SKM-1 (cell line): ENCODE measurements around the gene GABARAPL2.

Experiments
- DNase-seq: peaks from one replicate; lab custom pipeline; 2025; ENCODE audit not compliant: unreplicated experiment; lab: John Stamatoyannopoulos, UW

GABARAPL2 gene

GRCh38 chr16:75552951-75553350, 13.2 kb upstream of the GABARAPL2 start:
- no peak for DNase-seq

DNA sequence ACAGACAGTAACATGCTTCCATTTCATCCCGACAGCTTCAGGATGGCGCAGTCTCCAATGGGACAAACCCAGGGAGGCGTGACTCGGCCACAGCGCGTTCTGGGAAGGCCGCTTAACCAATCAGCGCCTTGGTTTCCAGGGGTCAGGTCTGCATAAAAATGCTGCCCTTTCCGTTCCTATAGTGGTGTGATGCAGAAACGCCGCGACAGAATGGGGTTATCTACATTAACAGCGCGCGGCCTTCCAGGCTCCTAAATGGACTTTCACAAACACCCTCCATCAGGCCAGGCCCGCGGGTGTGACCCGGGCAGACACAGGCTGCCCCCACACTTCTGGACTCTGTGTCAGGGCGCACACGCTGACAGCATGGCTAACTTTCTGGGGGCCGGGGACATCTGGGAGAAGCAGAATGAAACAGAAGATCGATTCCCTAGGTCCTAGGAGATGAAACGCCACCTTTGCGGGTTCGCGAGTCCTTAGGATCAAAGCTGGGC, 10.9 kb upstream of the GABARAPL2 start:
- DNase-seq = peak; percentile 27

DNA sequence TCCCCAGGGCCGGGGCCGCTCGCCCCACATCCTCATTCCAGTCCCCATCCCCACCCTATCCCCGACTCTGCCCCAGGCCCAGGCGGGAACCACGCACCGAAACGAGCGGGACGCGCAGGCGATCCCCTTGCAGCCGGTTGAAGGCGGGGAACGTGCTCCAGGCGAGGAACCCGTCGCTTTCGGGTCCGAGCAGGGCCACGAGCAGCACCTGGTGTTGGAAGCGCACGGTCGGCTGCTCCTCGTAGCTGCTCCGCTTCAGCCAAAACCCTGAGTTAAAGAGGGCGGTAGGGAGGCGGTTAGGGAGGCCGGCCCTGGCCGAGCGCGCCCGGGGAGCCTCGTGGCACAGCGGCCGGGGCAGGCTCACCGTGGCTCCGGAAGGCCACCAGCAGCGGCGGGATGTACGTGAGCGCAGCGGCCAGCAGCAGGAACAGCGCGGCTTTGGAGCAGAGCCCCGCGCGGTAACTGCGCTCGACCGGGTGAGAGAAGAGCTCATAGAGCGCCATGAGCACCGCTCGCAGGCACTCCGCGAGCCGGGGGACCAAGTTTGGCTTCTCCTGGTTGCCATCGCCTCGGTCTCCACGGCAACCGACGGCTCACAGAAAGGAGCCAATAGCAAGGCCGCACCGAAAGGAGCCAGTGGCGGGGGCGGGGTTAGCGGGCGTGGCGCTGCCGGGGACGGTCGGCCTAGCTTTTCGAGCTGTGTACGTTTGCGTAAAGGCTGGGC, 10.3 kb upstream of the GABARAPL2 start, which contains the start of gene TMEM231:
Gene TMEM231 (minus strand): TSS at position 546 of the 724 bp plus-strand sequence. CDS start 43 bp downstream, at position 503.
- DNase-seq = peak; percentile 65

- DNase-seq = no peak
These were observed 9.7 kb upstream of the GABARAPL2 start for GRCh38 chr16:75556431-75556950.

DNA sequence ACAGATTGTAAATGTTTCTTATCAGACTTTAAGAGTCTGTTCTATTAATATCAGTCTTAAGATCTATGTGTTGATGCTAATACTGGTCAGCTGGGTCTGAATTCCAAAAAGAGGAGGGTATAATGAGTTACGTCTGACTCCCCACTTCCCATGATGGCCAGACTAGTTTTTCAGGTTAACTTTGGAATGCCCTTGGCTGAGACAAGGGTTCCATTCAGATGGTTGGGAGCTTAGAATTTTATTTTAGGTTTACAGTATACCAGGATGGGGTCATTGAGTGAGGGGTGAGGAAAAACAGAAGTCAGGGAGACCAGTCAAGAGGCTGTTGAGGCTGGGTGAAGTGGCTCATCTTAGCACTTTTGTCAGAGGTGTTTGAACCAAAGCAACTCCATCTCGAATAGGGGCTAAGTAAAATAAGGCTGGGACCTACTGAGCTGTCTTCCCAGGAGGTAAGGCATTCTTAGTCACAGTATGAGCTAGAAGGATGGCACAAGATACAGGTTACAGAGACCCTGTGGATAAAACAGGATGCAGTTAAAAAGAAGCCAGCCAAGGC, 7.3 kb upstream of the GABARAPL2 start:
- DNase-seq = no peak

DNA sequence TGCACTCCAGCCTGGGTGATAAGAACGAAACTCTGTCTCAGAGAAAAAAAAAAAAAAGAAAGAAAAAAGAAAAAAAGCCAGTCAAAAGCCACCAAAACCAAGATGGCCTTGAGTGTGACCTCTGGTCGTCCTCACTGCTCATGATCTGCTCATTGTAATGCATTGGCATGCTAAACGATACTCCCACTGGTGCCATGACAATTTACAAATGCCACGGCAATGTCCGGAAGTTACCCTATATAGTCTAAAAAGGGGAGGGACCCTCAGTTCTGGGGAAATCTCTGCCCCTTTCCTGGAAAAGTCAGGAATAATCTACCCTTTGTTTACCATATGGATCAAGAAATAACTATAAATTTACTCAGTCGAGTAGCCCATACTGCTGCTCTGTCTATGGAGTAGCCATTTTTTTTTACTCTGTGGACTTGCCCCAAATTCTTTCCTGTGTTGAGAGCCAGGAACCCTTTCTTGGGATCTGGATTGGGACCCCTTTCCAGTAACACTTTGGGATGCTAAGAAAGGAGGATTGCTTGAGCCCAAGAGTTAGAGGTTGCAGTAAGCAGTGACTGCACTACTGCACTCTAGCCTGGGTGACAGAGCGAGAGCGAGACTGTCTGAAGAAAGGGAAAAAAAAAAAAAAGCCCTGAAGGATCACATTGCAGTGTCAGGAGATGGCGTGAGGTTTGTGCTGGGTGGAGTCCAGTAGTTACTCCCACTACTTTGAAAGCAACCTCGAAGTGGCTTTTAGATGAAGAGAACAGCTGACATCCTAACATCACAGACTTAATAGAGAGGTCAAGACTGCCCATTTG, 6.4 kb upstream of the GABARAPL2 start:
- no peak for DNase-seq

DNA sequence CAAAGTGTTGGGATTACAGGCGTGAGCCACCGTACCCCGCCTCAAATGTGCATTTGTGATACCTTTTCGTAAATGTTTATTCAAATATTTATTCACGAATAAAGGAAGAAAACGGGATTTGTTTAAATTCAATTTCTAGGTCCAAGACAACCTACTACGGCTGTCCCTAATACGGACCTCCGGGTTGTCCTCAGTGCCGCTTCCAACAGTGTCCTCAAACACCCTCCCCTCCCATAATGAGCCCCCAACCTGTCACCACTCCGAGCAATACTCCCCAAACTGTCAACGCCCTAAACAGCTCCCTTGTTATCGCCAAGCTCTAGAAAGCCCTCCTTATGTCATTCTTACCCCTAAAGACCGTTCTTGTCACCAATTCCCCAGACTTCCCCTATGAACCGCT, 539 bp upstream of the GABARAPL2 start:
- DNase-seq = no peak

GRCh38 chr16:75566758-75567255, 628 bp downstream of the GABARAPL2 start:
- DNase-seq = no peak

DNA sequence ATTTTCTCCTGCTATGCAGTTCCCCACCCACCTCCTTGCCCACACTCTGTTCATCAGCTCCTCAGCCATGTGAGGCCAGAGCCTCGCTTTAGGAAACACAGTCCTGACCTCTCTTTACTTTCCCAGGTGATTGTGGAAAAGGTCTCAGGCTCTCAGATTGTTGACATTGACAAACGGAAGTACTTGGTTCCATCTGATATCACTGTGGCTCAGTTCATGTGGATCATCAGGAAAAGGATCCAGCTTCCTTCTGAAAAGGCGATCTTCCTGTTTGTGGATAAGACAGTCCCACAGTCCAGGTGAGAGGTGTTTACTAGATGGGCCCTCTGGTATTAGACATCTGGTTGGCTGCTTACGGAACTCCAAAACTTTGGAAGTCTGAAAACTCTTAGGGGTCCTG, 1.7 kb downstream of the GABARAPL2 start:
- no peak for DNase-seq

DNA sequence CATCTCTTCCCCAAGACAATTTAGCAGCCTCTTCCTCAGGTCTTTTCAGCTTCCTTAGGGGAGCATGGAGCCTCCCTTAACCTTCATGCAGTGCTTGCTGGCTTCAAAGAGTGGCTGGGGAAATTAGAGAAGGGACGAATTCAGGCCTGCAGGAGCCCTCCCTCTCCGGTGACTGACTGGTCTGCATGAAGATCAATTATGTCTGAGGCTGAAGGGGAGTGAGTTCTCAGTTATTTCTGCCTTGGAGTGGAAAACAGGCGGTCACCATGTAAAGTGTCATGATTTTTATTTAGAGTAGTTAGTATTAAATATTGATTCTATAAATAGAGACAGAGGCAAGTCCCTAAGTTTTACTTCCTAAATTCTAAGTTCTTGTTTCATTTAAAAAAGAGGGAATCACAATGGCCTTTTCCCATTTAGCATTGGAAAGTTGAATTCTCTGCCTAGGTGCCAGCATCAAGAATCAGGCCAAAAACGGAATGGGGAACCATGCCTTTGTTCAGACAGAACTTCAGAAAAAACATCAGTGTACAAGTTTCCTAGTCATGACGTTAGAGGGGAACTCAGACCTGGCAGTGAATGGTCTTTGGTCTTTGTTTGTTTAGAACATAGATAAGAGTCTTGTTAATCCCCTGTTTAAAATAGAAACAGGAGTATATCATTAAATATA, 4.4 kb downstream of the GABARAPL2 start:
- no peak for DNase-seq

- DNase-seq = no peak
These were observed 6.8 kb downstream of the GABARAPL2 start for GRCh38 chr16:75572864-75573542.

DNA sequence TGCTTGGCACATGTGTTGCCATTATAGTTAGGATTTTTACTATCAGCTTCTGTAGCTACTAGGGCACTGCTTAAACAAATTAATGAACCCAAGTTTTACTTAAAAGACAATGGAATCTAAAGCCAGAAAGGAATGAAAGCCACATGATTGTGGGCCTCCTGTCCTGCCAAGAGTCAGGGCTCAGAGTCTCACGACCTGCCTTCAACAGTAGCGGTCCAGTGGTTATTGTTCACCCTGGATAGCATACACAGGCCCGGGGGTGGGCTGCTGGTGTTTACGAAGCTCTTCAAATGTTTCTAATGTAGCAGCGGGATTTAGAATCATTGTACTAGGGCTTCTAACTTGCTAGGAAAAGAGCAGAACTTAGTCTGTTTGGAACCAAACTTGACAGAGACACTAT, 7.8 kb downstream of the GABARAPL2 start:
- DNase-seq = no peak

DNA sequence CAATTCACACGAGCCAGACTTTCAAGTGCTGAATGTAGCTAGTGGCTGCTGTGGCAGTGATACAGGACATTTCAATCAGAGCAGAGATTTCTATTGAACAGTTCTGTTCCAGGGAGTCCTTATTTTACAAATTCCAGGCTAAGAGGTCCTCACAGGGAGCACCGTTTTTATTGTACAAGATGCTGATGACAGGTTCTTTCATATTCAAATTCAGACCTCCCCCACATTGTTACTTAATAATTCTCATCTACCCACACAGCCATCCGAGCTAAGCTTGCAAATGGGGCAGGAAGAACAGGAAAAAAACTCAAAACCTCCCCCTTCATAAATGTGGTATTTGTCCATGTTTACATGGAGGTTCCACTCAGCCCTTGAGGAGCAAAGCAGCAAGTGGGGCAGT, 9.8 kb downstream of the GABARAPL2 start:
- no peak for DNase-seq

- DNase-seq = no peak
These were observed 10.2 kb downstream of the GABARAPL2 start for GRCh38 chr16:75576384-75576811.

GRCh38 chr16:75578212-75578611, 12.0 kb downstream of the GABARAPL2 start:
- no peak for DNase-seq

GRCh38 chr16:75578725-75579124, 12.5 kb downstream of the GABARAPL2 start:
- DNase-seq = no peak

- DNase-seq = no peak
These were observed 13.2 kb downstream of the GABARAPL2 start for GRCh38 chr16:75579281-75579834.

- no peak for DNase-seq
These were observed 17.9 kb downstream of the GABARAPL2 start for GRCh38 chr16:75584108-75584507.

DNA sequence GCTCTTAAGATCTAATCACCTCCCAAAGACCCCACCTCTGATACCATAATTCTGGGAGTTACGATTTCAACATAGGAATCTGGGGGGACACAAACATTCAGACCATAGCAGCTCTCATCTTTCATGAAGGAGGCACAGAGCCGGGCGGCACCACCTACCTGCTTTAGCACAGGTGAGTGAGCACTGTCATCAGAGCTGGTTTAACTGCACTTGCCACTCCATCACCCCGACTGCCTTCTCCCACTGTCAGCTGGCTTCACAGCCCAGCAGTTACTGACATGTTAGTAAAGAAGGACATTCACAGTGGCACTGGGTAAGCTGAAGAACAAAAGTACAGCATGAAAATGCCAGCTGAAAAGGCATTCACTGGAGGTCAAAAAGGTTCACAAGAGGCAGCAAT, 22.5 kb downstream of the GABARAPL2 start:
- no peak for DNase-seq

DNA sequence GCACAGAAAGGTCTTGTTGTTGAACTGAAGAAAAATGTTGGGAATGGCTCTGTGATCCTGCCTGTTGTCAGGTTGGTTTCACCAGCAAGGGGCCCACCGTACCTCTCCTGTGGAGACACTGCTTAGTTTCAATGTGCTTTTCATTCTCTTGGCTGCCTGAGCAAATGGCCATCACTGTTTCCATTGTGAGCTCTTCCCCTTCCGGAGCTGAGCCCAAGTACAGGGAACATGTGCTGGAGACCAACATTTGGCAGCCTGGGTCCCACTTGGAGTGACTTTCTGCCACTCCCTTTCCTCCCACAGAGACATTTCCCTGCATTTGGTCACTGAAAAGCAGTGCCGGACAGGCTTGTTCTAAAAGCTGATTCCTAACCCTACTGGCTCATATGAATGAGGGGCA, 23.1 kb downstream of the GABARAPL2 start:
- DNase-seq = no peak
